Cardiac muscle cell (in vitro differentiated cells and primary cell): ENCODE data around the gene LST1. TPM values are rescaled to one million over a fixed set of nuclear protein-coding genes. Genes with fewer than 3 reads are reported as not detected.

Source experiments
- DNase-seq, 2 donors: peaks; one replicate each; pipeline versions ENCODE4 v3.0.0 to v3.0.0-alpha.2; 2010 to 2017; ENCODE audit warnings: low read depth in 1 of 2, low spot score in 1 of 2
- H3K27ac ChIP-seq: fragments of 200-600 bp; sonication (generic); 2 replicates; pipeline ENCODE4 v1.5.1; 2016
- H3K27me3 ChIP-seq: fragments of 200-600 bp; sonication (generic); 2 replicates; pipeline ENCODE4 v1.6.0; 2016; ENCODE audit warnings: control low read depth
- H3K36me3 ChIP-seq: fragments of 200-600 bp; sonication (generic); 2 replicates; pipeline ENCODE4 v1.5.1; 2016; ENCODE audit warnings: control low read depth
- H3K4me1 ChIP-seq: fragments of 200-600 bp; sonication (generic); 2 replicates; pipeline ENCODE4 v1.8.1; 2017; ENCODE audit warnings: low read depth, mild to moderate bottlenecking, mixed run types
- H3K4me3 ChIP-seq: fragments of 200-600 bp; sonication (generic); 2 replicates; pipeline ENCODE4 v1.5.1; 2016; ENCODE audit warnings: mild to moderate bottlenecking
- H3K9me3 ChIP-seq: fragments of 200-600 bp; sonication (generic); 2 replicates; pipeline ENCODE4 v1.5.1; 2017; ENCODE audit warnings: low read depth, mild to moderate bottlenecking, control low read depth
- CTCF ChIP-seq: IDR thresholded peaks from 2 replicates; pipeline ENCODE4 v1.5.1; 2012; ENCODE audit warnings: low read depth, mild to moderate bottlenecking, low read length
- polyA plus RNA-seq: library from polyadenylated mRNA; unstranded; fragments of >200 nt; fragmentation: Nextera tagmentation; extraction: Ambion mirVana; gene quantifications from 2 replicates; pipeline ENCODE4 v1.2.1, GENCODE V29; 2016
- total RNA-seq: library from RNA; depleted of rRNA; stranded (reverse); fragments of >200 nt; gene quantifications from 2 replicates; pipeline ENCODE4 v1.2.3, GENCODE V29; 2016

Gene LST1
- total and polyA plus RNA-seq, 2 experiments from 2014 or later: not detected

DNA sequence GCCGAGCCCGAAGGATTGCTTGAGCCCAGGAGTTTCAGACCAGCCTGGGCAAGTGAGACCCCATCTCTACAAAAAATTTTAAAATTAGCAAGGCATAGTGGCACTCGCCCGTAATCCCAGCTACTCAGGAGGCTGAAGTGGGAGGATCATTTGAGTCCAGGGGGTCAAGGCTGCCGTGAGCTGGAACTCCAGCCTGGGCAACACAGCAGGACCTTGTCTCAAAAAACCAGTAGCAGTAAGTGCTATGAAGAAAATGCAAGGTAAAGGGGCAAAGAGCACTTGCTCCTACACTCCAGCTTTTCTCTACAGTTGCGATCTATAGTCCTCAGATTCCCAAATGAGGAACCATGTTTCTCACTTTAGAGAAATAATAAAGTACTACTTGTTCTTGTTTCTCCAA lies 42.4 kb upstream of the LST1 start:
- Histone ChIP-seq H3K9me3 (no peaks in the 10 kb centered on the region), H3K4me3 (no peak overlapping the region), H3K4me1 (peaks cover 25% of the 10 kb centered on the region), H3K27ac (no peak overlapping the region), H3K27me3 (no peaks in the 10 kb centered on the region), H3K36me3 (peaks cover 17% of the 10 kb centered on the region)
- DNase-seq: no peak
- no peak for TF ChIP-seq CTCF

DNA sequence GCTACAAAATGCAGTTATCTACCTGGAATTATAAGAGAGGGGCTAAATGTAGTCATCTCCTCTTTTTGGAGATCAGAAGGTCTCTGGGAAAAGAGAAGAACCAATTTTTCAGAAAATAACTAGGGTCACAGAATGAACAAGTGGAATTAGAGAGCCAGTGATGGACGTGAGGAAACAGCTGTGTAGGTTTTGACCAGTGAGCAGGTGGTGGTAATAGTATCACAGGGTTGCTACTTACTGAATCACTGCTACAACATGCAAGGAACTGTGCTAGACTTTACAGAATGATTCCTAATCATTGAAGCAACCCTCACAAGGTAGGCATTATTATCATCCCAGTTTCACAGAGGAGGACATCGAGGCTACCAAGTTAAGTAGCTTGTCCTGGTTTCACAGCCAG lies 41.4 kb upstream of the LST1 start:
- Histone ChIP-seq H3K27ac (no peak overlapping the region), H3K36me3 (peaks cover 18% of the 10 kb centered on the region), H3K4me1 (peaks cover 20% of the 10 kb centered on the region), H3K27me3 (no peaks in the 10 kb centered on the region), H3K9me3 (no peaks in the 10 kb centered on the region), H3K4me3 (no peak overlapping the region)
- no peak for DNase-seq
- no peak for TF ChIP-seq CTCF

- no peaks in the 10 kb centered on the region for H3K27me3 ChIP-seq
- no peaks in the 10 kb centered on the region for H3K9me3 ChIP-seq
- TF ChIP-seq CTCF: no peak
- DNase-seq: no peak
- no peak overlapping the region for H3K4me3 ChIP-seq
- no peak overlapping the region for H3K27ac ChIP-seq
- H3K4me1 ChIP-seq: peaks cover 14% of the 10 kb centered on the region
- peaks cover 14% of the 10 kb centered on the region for H3K36me3 ChIP-seq
Observed at GRCh38 chr6:31545291-31545690, 40.8 kb upstream of the LST1 start.

GRCh38 chr6:31546339-31546957 lies 39.6 kb upstream of the LST1 start, which contains the start of gene ATP6V1G2:
TSS of gene ATP6V1G2 (minus strand) at chr6:31546608. CDS start at chr6:31546559, 49 bp downstream.
- peaks cover 10% of the 10 kb centered on the region for H3K4me1 ChIP-seq
- peak within 1 kb of the TSS; percentile 54 for H3K27ac ChIP-seq
- peak; percentile 100 for TF ChIP-seq CTCF
- DNase-seq: peak; percentile 93
- peak within 1 kb of the TSS; percentile 56 for H3K4me3 ChIP-seq
- no peaks in the 10 kb centered on the region for H3K9me3 ChIP-seq
- H3K27me3 ChIP-seq: no peaks in the 10 kb centered on the region
- peaks cover 12% of the 10 kb centered on the region for H3K36me3 ChIP-seq

GRCh38 chr6:31546958-31547726 lies 38.9 kb upstream of the LST1 start, which contains the start of gene NFKBIL1:
TSS of gene NFKBIL1 (plus strand) at chr6:31547608. CDS start at chr6:31547695, 87 bp downstream.
- no peak for TF ChIP-seq CTCF
- Histone ChIP-seq H3K9me3 (no peaks in the 10 kb centered on the region), H3K27me3 (no peaks in the 10 kb centered on the region), H3K4me3 (peak within 1 kb of the TSS; percentile 56), H3K36me3 (peaks cover 12% of the 10 kb centered on the region), H3K27ac (peak within 1 kb of the TSS; percentile 54), H3K4me1 (peaks cover 10% of the 10 kb centered on the region)
- peak; percentile 94 to 99 for DNase-seq
